Prostate gland (tissue), 2 donors: ENCODE data around the gene ANGPTL8.

Source experiments
- POLR2AphosphoS5 ChIP-seq: sonication (generic); formaldehyde crosslinking; IDR thresholded peaks from one replicate; pipeline ENCODE4 v1.6.1; 2017; ENCODE audit warnings: antibody characterized with exemption
- TF ChIP-seq, protein P1 (sequence below), 4 experiments: fragments of 200-600 bp in 2 of 4; fragments of 450-650 bp in 2 of 4; sonication (generic) in 2 of 4; IDR thresholded peaks; 1 replicate in 3 of 4; 2 replicates in 1 of 4; pipeline ENCODE4 v1.5.1; 2016 to 2019; ENCODE audit warnings: antibody characterized with exemption in 4 of 4, mild to moderate bottlenecking in 2 of 4, moderate library complexity in 2 of 4

DNA sequence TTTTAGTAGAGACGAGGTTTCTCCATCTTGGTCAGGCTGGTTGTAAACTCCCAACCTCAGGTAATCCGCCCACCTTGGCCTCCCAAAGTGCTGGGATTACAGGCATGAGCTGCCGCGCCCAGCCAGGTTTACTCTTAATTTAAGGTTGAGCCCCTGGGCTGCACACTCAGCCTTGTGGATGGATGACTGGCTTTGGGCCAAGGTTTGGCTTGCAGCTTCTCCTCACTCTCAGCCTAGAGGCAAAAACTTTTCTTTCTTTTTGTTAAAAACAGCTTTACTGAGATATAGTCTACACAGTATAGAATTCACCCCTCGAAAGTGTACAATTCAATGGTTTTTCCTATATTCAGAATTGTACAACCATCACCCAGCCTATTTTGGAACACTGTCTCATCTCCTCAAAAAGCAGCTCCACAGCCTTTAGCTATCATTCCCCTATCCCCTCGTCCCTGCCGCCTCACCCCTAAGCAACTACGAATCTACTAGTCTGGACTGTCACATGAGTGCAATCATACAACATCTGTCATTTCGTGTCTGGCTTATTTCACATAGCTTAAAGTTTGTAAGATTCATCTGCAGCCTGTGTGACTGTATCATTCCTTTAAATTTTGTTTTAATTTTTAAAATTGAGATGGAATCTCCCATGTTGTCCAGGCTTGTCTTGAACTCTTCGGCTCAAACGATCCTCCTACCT, 42.1 kb downstream of the ANGPTL8 start:
- TF ChIP-seq, protein P1, sequence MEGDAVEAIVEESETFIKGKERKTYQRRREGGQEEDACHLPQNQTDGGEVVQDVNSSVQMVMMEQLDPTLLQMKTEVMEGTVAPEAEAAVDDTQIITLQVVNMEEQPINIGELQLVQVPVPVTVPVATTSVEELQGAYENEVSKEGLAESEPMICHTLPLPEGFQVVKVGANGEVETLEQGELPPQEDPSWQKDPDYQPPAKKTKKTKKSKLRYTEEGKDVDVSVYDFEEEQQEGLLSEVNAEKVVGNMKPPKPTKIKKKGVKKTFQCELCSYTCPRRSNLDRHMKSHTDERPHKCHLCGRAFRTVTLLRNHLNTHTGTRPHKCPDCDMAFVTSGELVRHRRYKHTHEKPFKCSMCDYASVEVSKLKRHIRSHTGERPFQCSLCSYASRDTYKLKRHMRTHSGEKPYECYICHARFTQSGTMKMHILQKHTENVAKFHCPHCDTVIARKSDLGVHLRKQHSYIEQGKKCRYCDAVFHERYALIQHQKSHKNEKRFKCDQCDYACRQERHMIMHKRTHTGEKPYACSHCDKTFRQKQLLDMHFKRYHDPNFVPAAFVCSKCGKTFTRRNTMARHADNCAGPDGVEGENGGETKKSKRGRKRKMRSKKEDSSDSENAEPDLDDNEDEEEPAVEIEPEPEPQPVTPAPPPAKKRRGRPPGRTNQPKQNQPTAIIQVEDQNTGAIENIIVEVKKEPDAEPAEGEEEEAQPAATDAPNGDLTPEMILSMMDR (IDR thresholded peaks at IDR 0.05) = no peak
- no peak for TF ChIP-seq POLR2AphosphoS5
